Lung (tissue), 12 donors: ENCODE data around the gene ASB1. TPM values are rescaled to one million over a fixed set of nuclear protein-coding genes. Genes with fewer than 3 reads are reported as not detected.

Experiments
- ATAC-seq: fragments of 200-7000 bp; cut with Tn5 transposase; one replicate; pipeline ENCODE4 v1.9.1; 2020; ENCODE audit warnings: moderate number of reproducible peaks; ENCODE audit not compliant: insufficient read depth, low FRiP score
- DNase-seq, 3 donors: peaks; one replicate each; pipeline ENCODE4 v3.0.0-alpha.2; 2013 to 2017
- H3K27ac ChIP-seq, 2 donors: one replicate each; pipeline ENCODE4 v1.5.1; 2013; ENCODE audit warnings: mild to moderate bottlenecking in 2 of 2, moderate library complexity in 2 of 2, control low read depth in 1 of 2, inconsistent platforms in 1 of 2, low read depth in 1 of 2, low read length in 1 of 2
- H3K27me3 ChIP-seq, 3 donors: one replicate each; pipeline ENCODE4 v1.5.1; 2013; ENCODE audit warnings: low read length in 2 of 3; ENCODE audit not compliant: control insufficient read depth in 3 of 3, insufficient read depth in 3 of 3
- H3K36me3 ChIP-seq, 4 donors: one replicate each; pipeline ENCODE4 v1.5.1; 2013; ENCODE audit warnings: low read length in 4 of 4, mild to moderate bottlenecking in 1 of 4, moderate library complexity in 1 of 4; ENCODE audit not compliant: control insufficient read depth in 4 of 4, insufficient read depth in 4 of 4
- H3K4me1 ChIP-seq, 5 donors: one replicate each; pipeline ENCODE4 v1.5.1; 2013; ENCODE audit warnings: low read length in 5 of 5, mild to moderate bottlenecking in 2 of 5, moderate library complexity in 1 of 5; ENCODE audit not compliant: control insufficient read depth in 5 of 5, insufficient read depth in 5 of 5
- H3K4me3 ChIP-seq: one replicate; pipeline ENCODE4 v1.5.1; 2013; ENCODE audit warnings: mild to moderate bottlenecking, control low read depth, moderate library complexity
- H3K9ac ChIP-seq, 2 donors: one replicate each; pipeline ENCODE4 v1.5.1; 2013; ENCODE audit warnings: low read length in 2 of 2, control low read depth in 1 of 2; ENCODE audit not compliant: insufficient read depth in 1 of 2
- H3K9me3 ChIP-seq, 4 donors: one replicate each; pipeline ENCODE4 v1.5.1; 2013; ENCODE audit warnings: low read length in 3 of 4, mild to moderate bottlenecking in 1 of 4, moderate library complexity in 1 of 4; ENCODE audit not compliant: control insufficient read depth in 4 of 4, insufficient read depth in 3 of 4
- CTCF ChIP-seq: IDR thresholded peaks from 2 replicates; pipeline ENCODE4 v1.5.1; 2012; ENCODE audit warnings: mild to moderate bottlenecking; ENCODE audit errors: control extremely low read depth, extremely low read depth
- WGBS, 2 donors: extraction: QIAGEN DNeasy Blood & Tissue Kit; methylation state at CpG; one replicate each; pipeline ENCODE4 v1.1.7; 2013; 5-methylcytosine and 5-hydroxymethylcytosine counted together
- polyA plus RNA-seq, 2 donors: library from polyadenylated mRNA; stranded (reverse); fragments of 200-250 nt; gene quantifications; one replicate each; pipeline ENCODE4 v1.2.1, GENCODE V29; 2013
- total RNA-seq, 2 donors: library from RNA; depleted of rRNA in 1 of 2; stranded (reverse); fragments of >200 nt in 1 of 2; gene quantifications; one replicate each; pipeline ENCODE4 v1.2.1, GENCODE V29; 2014 to 2021
- donor health status: control.
- donor health status: control.
- donor health status: Bipolar disorder and iron deficiency.
- donor health status: healthy.
- donor health status: DM: yes; HTN: yes; CAD: no.

Gene ASB1
- total and polyA plus RNA-seq, 4 donors: 17.7 to 34.9 (median 20.6) TPM

GRCh38 chr2:238484522-238485452, 58.1 kb downstream of the ASB1 start:
- no peak for TF ChIP-seq CTCF
- Histone ChIP-seq H3K4me1 (no peaks in the 10 kb centered on the region), H3K4me3 (no peak overlapping the region), H3K27ac (no peak overlapping the region), H3K9ac (no peak overlapping the region), H3K27me3 (no peaks in the 10 kb centered on the region), H3K36me3 (peaks cover 0 to 7% (median 0%) of the 10 kb centered on the region in 4 donors), H3K9me3 (peaks cover 5 to 14% (median 6%) of the 10 kb centered on the region in 4 donors)
- no peak for DNase-seq
- ATAC-seq: no peak
- WGBS, 2 donors: 93 to 94% methylated on average over 23 of the region's 23 CpGs

GRCh38 chr2:238486123-238486848, 59.6 kb downstream of the ASB1 start:
- peaks cover 0 to 7% (median 0%) of the 10 kb centered on the region in 4 donors for H3K36me3 ChIP-seq
- H3K9ac ChIP-seq: no peak overlapping the region
- no peak overlapping the region for H3K4me3 ChIP-seq
- no peak overlapping the region for H3K27ac ChIP-seq
- peaks cover 0 to 12% (median 3%) of the 10 kb centered on the region in 4 donors for H3K9me3 ChIP-seq
- WGBS, 2 donors: 99% methylated on average over 5 of the region's 5 CpGs
- no peaks in the 10 kb centered on the region for H3K27me3 ChIP-seq
- ATAC-seq (no peak), DNase-seq (no peak)
- TF ChIP-seq CTCF: no peak
- no peaks in the 10 kb centered on the region for H3K4me1 ChIP-seq

- DNase-seq (no peak), ATAC-seq (no peak)
- Histone ChIP-seq H3K9ac (no peak overlapping the region), H3K36me3 (peaks cover 0 to 7% (median 0%) of the 10 kb centered on the region in 4 donors), H3K27me3 (no peaks in the 10 kb centered on the region), H3K9me3 (peaks cover 0 to 12% (median 3%) of the 10 kb centered on the region in 4 donors), H3K4me1 (no peaks in the 10 kb centered on the region), H3K27ac (no peak overlapping the region), H3K4me3 (no peak overlapping the region)
- TF ChIP-seq CTCF: no peak
- WGBS, 2 donors: 87 to 88% methylated on average over 14 of the region's 14 CpGs
Measured at GRCh38 chr2:238487134-238487533, 60.4 kb downstream of the ASB1 start.
